ENCODE results near the gene ADAM12. TPM values are rescaled to one million over a fixed set of nuclear protein-coding genes. Genes with fewer than 3 reads are reported as not detected.

The ADAM12 gene
- total and polyA plus RNA-seq, 2 of the 13 experiments (the other 11 are each of a cell fraction or from before 2014, with no cell fraction given) = not detected

- no peak for TF ChIP-seq PAXIP1 (CRISPR knock-in tag; conservative IDR thresholded peaks at IDR 0.05)
- TF ChIP-seq ZNF703 (CRISPR knock-in tag; IDR thresholded peaks at IDR 0.05; ENCODE audit: borderline replicate concordance) = no peak
- no peak for TF ChIP-seq MIXL1 (CRISPR knock-in tag; IDR thresholded peaks at IDR 0.05)
These were observed 344.9 kb downstream of the ADAM12 start (continued) for GRCh38 chr10:126043389-126043788.

GRCh38 chr10:126042906-126043305 is 345.4 kb downstream of the ADAM12 start:
- no peak overlapping the region for H3K27ac ChIP-seq (ENCODE audit: extremely low read length, insufficient read depth, low read length)
- in situ Hi-C loops (cut with HindIII; ENCODE audit: extremely low pct_ligation_motif_present, low pct_unique_long_range_greater_than_20kb) = no loop called here
- intact Hi-C loops (cut with micrococcal nuclease; ENCODE audit: unreplicated experiment) = no loop called here
- TF ChIP-seq ZNF724P (CRISPR knock-in tag; IDR thresholded peaks at IDR 0.05; ENCODE audit: borderline replicate concordance) (no peak), BORCS8-MEF2B (CRISPR knock-in tag; IDR thresholded peaks at IDR 0.05) (no peak), ZBTB8A (CRISPR knock-in tag; IDR thresholded peaks at IDR 0.05; ENCODE audit: borderline replicate concordance, low read depth) (no peak), EHMT2 (IDR thresholded peaks at IDR 0.05; ENCODE audit: borderline replicate concordance, low read depth, low read length) (no peak), TEAD2 (CRISPR knock-in tag; IDR thresholded peaks at IDR 0.05) (no peak), HDAC1 (CRISPR knock-in tag; IDR thresholded peaks at IDR 0.05) (no peak), RBAK (CRISPR knock-in tag; IDR thresholded peaks at IDR 0.05) (no peak), HCFC1 (IDR thresholded peaks at IDR 0.05; ENCODE audit: low read depth, low read length) (no peak)
- no peaks in the 10 kb centered on the region for H4K20me1 ChIP-seq (ENCODE audit: insufficient read depth, low read length)
- H3K4me2 ChIP-seq (ENCODE audit: low read depth, low read length) = no peak overlapping the region
- no TSS peak for BruUV-seq (replicated peaks)
- H3K27me3 ChIP-seq (ENCODE audit: control insufficient read depth in 1 of 2, insufficient read depth in 2 of 2, low read length in 2 of 2) = peaks cover 5 to 46% of the 10 kb centered on the region in 2 experiments
- ATAC-seq = no peak
- H3K4me1 ChIP-seq (ENCODE audit: insufficient read depth, low read length) = no peaks in the 10 kb centered on the region
- POLR2A ChIA-PET = no interaction called here
- H3K36me3 ChIP-seq (replicated peaks in 1 of 2; ENCODE audit: control insufficient read depth in 1 of 2, insufficient read depth in 2 of 2, low read length in 2 of 2) = no peaks in the 10 kb centered on the region
- WGBS (ENCODE audit: low lambda C conversion rate) = 17% methylated on average over 2 of the region's 10 CpGs
- CTCF ChIA-PET (ENCODE audit: low intra/inter-chr PET ratio, low total read pairs) = no interaction called here
- H2AFZ ChIP-seq (ENCODE audit: low read length) = no peak overlapping the region
- H3K4me3 ChIP-seq (replicated peaks in 1 of 3; ENCODE audit: insufficient read depth in 1 of 3, low read depth in 2 of 3, low read length in 3 of 3) = no peak overlapping the region
- no peaks in the 10 kb centered on the region for H3K79me2 ChIP-seq (ENCODE audit: insufficient read depth, low read length)
- H3K9ac ChIP-seq (ENCODE audit: insufficient read depth, low read depth, low read length) = no peak overlapping the region
- DNase-seq (ENCODE audit: low spot score) = no peak
- no peak for FAIRE-seq
- no peaks in the 10 kb centered on the region for H3K9me3 ChIP-seq (ENCODE audit: low read length)
